Raji (cell line): Measurements from ENCODE around the gene AIF1L.

Experiments
- POLR2A ChIP-seq: IDR thresholded peaks from 2 replicates; pipeline ENCODE4 v1.6.1; 2011; ENCODE audit warnings: low read depth, low read length, control low read depth; ENCODE audit not compliant: insufficient read depth

AIF1L gene

GRCh38 chr9:131096269-131097125 lies at the start of gene AIF1L:
Gene AIF1L (plus strand): TSS chr9:131096531. CDS start chr9:131096630, 99 bp downstream.
- no peak for TF ChIP-seq POLR2A

GRCh38 chr9:131046581-131047202 lies 49.6 kb upstream of the AIF1L start:
- TF ChIP-seq POLR2A = no peak

GRCh38 chr9:131048332-131048731 lies 48.0 kb upstream of the AIF1L start:
- TF ChIP-seq POLR2A = no peak

- TF ChIP-seq POLR2A = no peak
Measured at GRCh38 chr9:131048820-131049219, 47.5 kb upstream of the AIF1L start.

- TF ChIP-seq POLR2A = no peak
Measured at GRCh38 chr9:131049829-131050715, 46.3 kb upstream of the AIF1L start.

GRCh38 chr9:131050831-131051230 lies 45.5 kb upstream of the AIF1L start:
- TF ChIP-seq POLR2A = no peak

GRCh38 chr9:131051592-131052517 lies 44.5 kb upstream of the AIF1L start:
- no peak for TF ChIP-seq POLR2A

- TF ChIP-seq POLR2A = no peak
Measured at GRCh38 chr9:131053896-131054295, 42.4 kb upstream of the AIF1L start.

GRCh38 chr9:131056781-131057506 lies 39.4 kb upstream of the AIF1L start:
- TF ChIP-seq POLR2A = no peak

- TF ChIP-seq POLR2A = no peak
Measured at GRCh38 chr9:131060900-131061630, 35.3 kb upstream of the AIF1L start.

GRCh38 chr9:131062969-131063368 lies 33.4 kb upstream of the AIF1L start:
- TF ChIP-seq POLR2A = no peak

- TF ChIP-seq POLR2A = no peak
Measured at GRCh38 chr9:131065599-131065998, 30.7 kb upstream of the AIF1L start.

- no peak for TF ChIP-seq POLR2A
Measured at GRCh38 chr9:131067625-131068024, 28.7 kb upstream of the AIF1L start.
